Endothelial cell of hepatic sinusoid (primary cell): ENCODE measurements around the gene FBXL16.

Source experiments
- in situ Hi-C: cut with HindIII; loops from 2 replicates; pipeline ENCODE4 v1.10.0; 2017; ENCODE audit warnings: low sequenced_read_pairs

Gene FBXL16

GRCh38 chr16:711548-712320, 6.1 kb upstream of the FBXL16 start:
- in situ Hi-C loops = loop anchor here (5.0 to 10.0 kb wide), 2 partner anchors 57 to 266 kb away; no protein-coding TSS in a partner anchor

- in situ Hi-C loops = loop anchor here (5.0 to 10.0 kb wide), 2 partner anchors 56 to 266 kb away; no protein-coding TSS in a partner anchor
These were observed 5.5 kb upstream of the FBXL16 start for GRCh38 chr16:711084-711483.

- in situ Hi-C loops = loop anchor here (5.0 to 10.0 kb wide), 2 partner anchors 56 to 267 kb away; no protein-coding TSS in a partner anchor
These were observed 5.0 kb upstream of the FBXL16 start for GRCh38 chr16:710500-711075.

GRCh38 chr16:709566-710499, 4.2 kb upstream of the FBXL16 start:
- in situ Hi-C loops = loop anchor here (5.0 to 10.0 kb wide), 2 partner anchors 55 to 267 kb away; no protein-coding TSS in a partner anchor

- in situ Hi-C loops = no loop called here
These were observed 3.4 kb upstream of the FBXL16 start for GRCh38 chr16:708959-709358.

GRCh38 chr16:708019-708418, 2.4 kb upstream of the FBXL16 start:
- in situ Hi-C loops = no loop called here

GRCh38 chr16:707062-707538, 1.5 kb upstream of the FBXL16 start:
- in situ Hi-C loops = no loop called here

GRCh38 chr16:706189-707061, 824 bp upstream of the FBXL16 start:
- in situ Hi-C loops = no loop called here

- in situ Hi-C loops = no loop called here
These were observed 835 bp downstream of the FBXL16 start for GRCh38 chr16:704552-705380.

- in situ Hi-C loops = no loop called here
These were observed 1.6 kb downstream of the FBXL16 start for GRCh38 chr16:704047-704446.

GRCh38 chr16:703406-703805, 2.2 kb downstream of the FBXL16 start:
- in situ Hi-C loops = no loop called here

- in situ Hi-C loops = no loop called here
These were observed 3.3 kb downstream of the FBXL16 start for GRCh38 chr16:702341-702740.

GRCh38 chr16:700684-701584, 4.7 kb downstream of the FBXL16 start:
- in situ Hi-C loops = no loop called here

- in situ Hi-C loops = no loop called here
These were observed 6.5 kb downstream of the FBXL16 start for GRCh38 chr16:698911-699671.

- in situ Hi-C loops = no loop called here
These were observed 10.1 kb downstream of the FBXL16 start for GRCh38 chr16:695355-696089.

GRCh38 chr16:694863-695354, 10.7 kb downstream of the FBXL16 start:
- in situ Hi-C loops = no loop called here
